ENCODE results near the gene TENM4. TPM values are rescaled to one million over a fixed set of nuclear protein-coding genes. Genes with fewer than 3 reads are reported as not detected.

TENM4 gene
- total and polyA plus RNA-seq, 4 donors = 0.02 to 0.33 (median 0.14) TPM

GRCh38 chr11:78902771-78903507 lies 537.9 kb downstream of the TENM4 start:
- H3K36me3 ChIP-seq (ENCODE audit: control insufficient read depth in 4 of 4, insufficient read depth in 3 of 4, low read depth in 1 of 4, low read length in 3 of 4) = no peaks in the 10 kb centered on the region

DNA sequence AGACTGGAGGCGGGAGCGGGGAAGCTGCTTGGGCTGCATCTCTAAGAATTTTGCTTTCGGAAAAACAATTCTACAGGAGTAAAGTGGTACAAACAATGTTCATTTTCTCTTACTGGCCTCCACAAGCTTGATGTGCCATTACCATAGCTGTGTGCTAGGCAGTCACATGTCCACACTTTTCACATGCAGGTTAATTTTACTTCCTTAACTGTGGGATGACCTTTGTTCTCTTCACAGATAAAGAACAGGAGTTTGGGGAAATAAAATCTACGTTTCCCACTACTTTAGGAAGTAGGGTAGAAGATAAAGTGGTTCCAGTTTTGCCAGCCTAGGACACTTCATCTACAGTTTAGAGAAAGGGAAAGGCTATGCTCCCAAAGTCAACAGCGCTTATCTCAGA lies 539.0 kb downstream of the TENM4 start:
- 83% methylated on average over 5 of the region's 5 CpGs for WGBS
- no peaks in the 10 kb centered on the region for H3K27me3 ChIP-seq (ENCODE audit: control insufficient read depth in 4 of 4, insufficient read depth in 4 of 4, low read length in 3 of 4)
- H3K27ac ChIP-seq (ENCODE audit: low read depth in 1 of 2, low read length in 2 of 2) = no peak overlapping the region
- no peak overlapping the region for H3K9ac ChIP-seq (ENCODE audit: low read depth in 1 of 2, low read length in 2 of 2)
- no peak for DNase-seq (ENCODE audit: low spot score)
- no peak overlapping the region for H3K4me3 ChIP-seq (ENCODE audit: low read depth in 1 of 3, low read length in 3 of 3)
- H3K4me1 ChIP-seq (ENCODE audit: control insufficient read depth in 4 of 4, insufficient read depth in 4 of 4, low read length in 3 of 4) = peaks cover 0 to 3% (median 0%) of the 10 kb centered on the region in 4 donors
- no peak for TF ChIP-seq RXRA (IDR thresholded peaks at IDR 0.05)
- no peak for TF ChIP-seq FOXA2 (IDR thresholded peaks at IDR 0.05)
- H3K36me3 ChIP-seq (ENCODE audit: control insufficient read depth in 4 of 4, insufficient read depth in 3 of 4, low read depth in 1 of 4, low read length in 3 of 4) = no peaks in the 10 kb centered on the region
- H3K9me3 ChIP-seq (ENCODE audit: control insufficient read depth in 4 of 4, low read length in 3 of 4) = peaks cover 0 to 2% (median 0%) of the 10 kb centered on the region in 4 donors

More at GRCh38 chr11:78902771-78903507, 537.9 kb downstream of the TENM4 start:
- H3K9ac ChIP-seq (ENCODE audit: low read depth in 1 of 2, low read length in 2 of 2) = no peak overlapping the region
- 65% methylated on average over 43 of the region's 43 CpGs for WGBS
- H3K27me3 ChIP-seq (ENCODE audit: control insufficient read depth in 4 of 4, insufficient read depth in 4 of 4, low read length in 3 of 4) = no peaks in the 10 kb centered on the region
- no peak for DNase-seq (ENCODE audit: low spot score)
- peaks cover 0 to 4% (median 1%) of the 10 kb centered on the region in 4 donors for H3K4me1 ChIP-seq (ENCODE audit: control insufficient read depth in 4 of 4, insufficient read depth in 4 of 4, low read length in 3 of 4)
- peaks cover 0 to 2% (median 0%) of the 10 kb centered on the region in 4 donors for H3K9me3 ChIP-seq (ENCODE audit: control insufficient read depth in 4 of 4, low read length in 3 of 4)
- no peak overlapping the region for H3K4me3 ChIP-seq (ENCODE audit: low read depth in 1 of 3, low read length in 3 of 3)
- TF ChIP-seq YY1 (IDR thresholded peaks at IDR 0.05) (no peak), GABPA (IDR thresholded peaks at IDR 0.05 in 1 of 2, conservative IDR thresholded peaks at IDR 0.05 in 1 of 2) (no peak), ATF3 (IDR thresholded peaks at IDR 0.05) (no peak), SP1 (IDR thresholded peaks at IDR 0.05) (no peak), FOXA2 (IDR thresholded peaks at IDR 0.05) (no peak), JUND (IDR thresholded peaks at IDR 0.05) (no peak), RAD21 (IDR thresholded peaks at IDR 0.05) (no peak), REST (IDR thresholded peaks at IDR 0.05) (no peak), EGR1 (IDR thresholded peaks at IDR 0.05; ENCODE audit: low read depth in 2 of 2) (no peak), FOXA1 (IDR thresholded peaks at IDR 0.05) (no peak), TAF1 (conservative IDR thresholded peaks at IDR 0.05) (no peak), RXRA (IDR thresholded peaks at IDR 0.05) (no peak)
- no peak overlapping the region for H3K27ac ChIP-seq (ENCODE audit: low read depth in 1 of 2, low read length in 2 of 2)

DNA sequence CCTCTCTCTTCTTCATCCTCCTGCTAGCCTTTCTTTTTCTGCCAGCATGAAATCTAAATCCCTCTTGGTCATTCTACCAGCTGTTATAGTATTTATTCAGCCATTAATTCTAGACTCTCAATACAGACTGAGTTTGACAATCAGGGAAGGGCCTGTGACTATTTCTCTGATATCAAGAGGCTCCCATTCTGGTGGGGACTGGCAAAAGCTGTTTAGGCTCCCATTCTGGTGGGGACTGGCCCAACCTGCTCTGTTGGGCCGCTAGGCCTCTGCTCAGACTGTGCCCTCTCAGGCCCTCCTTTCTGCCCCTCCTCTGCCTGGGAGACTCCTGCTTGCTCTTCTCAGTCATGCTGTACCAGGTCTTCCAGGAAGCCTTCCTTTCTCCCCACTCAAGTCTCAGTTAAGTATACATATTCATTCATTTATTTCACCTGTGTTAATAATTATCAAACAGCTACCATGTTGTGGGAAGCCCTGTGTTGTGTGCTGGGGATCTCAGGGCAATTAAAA lies 542.5 kb downstream of the TENM4 start:
- DNase-seq (ENCODE audit: low spot score) = no peak
- TF ChIP-seq, protein P1, sequence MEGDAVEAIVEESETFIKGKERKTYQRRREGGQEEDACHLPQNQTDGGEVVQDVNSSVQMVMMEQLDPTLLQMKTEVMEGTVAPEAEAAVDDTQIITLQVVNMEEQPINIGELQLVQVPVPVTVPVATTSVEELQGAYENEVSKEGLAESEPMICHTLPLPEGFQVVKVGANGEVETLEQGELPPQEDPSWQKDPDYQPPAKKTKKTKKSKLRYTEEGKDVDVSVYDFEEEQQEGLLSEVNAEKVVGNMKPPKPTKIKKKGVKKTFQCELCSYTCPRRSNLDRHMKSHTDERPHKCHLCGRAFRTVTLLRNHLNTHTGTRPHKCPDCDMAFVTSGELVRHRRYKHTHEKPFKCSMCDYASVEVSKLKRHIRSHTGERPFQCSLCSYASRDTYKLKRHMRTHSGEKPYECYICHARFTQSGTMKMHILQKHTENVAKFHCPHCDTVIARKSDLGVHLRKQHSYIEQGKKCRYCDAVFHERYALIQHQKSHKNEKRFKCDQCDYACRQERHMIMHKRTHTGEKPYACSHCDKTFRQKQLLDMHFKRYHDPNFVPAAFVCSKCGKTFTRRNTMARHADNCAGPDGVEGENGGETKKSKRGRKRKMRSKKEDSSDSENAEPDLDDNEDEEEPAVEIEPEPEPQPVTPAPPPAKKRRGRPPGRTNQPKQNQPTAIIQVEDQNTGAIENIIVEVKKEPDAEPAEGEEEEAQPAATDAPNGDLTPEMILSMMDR (IDR thresholded peaks at IDR 0.05; ENCODE audit: low read depth, low read length, missing input control) = no peak
- H3K9ac ChIP-seq (ENCODE audit: low read depth in 1 of 2, low read length in 2 of 2) = no peak overlapping the region
- no peaks in the 10 kb centered on the region for H3K4me1 ChIP-seq (ENCODE audit: control insufficient read depth in 4 of 4, insufficient read depth in 4 of 4, low read length in 3 of 4)
- H3K9me3 ChIP-seq (ENCODE audit: control insufficient read depth in 4 of 4, low read length in 3 of 4) = peaks cover 0 to 2% (median 0%) of the 10 kb centered on the region in 4 donors
- H3K36me3 ChIP-seq (ENCODE audit: control insufficient read depth in 4 of 4, insufficient read depth in 3 of 4, low read depth in 1 of 4, low read length in 3 of 4) = no peaks in the 10 kb centered on the region
- no peak overlapping the region for H3K27ac ChIP-seq (ENCODE audit: low read depth in 1 of 2, low read length in 2 of 2)
- no peak overlapping the region for H3K4me3 ChIP-seq (ENCODE audit: low read depth in 1 of 3, low read length in 3 of 3)
- 89% methylated on average over 1 of the region's 1 CpG for WGBS
- H3K27me3 ChIP-seq (ENCODE audit: control insufficient read depth in 4 of 4, insufficient read depth in 4 of 4, low read length in 3 of 4) = no peaks in the 10 kb centered on the region
